Bronchial epithelial cell (primary cell): ENCODE measurements around the gene BRWD1. TPM values are rescaled to one million over a fixed set of nuclear protein-coding genes. Genes with fewer than 3 reads are reported as not detected.
"Not testable (repeated sequence)": the region's sequence is repeated elsewhere in the genome, so short reads cannot be mapped to it uniquely, and the experiment has no call there.

Source experiments
- DNase-seq: peaks from one replicate; pipeline ENCODE4 v3.0.0-alpha.2; 2010; ENCODE audit warnings: low read depth
- FAIRE-seq: peaks from 2 replicates; lab custom pipeline; 2011; peaks lifted over from hg19 to GRCh38; lab: Jason Lieb, UNC
- H3K27me3 ChIP-seq: 2 replicates; pipeline ENCODE4 v1.5.1; 2011; ENCODE audit warnings: low read length; ENCODE audit not compliant: control insufficient read depth, insufficient read depth
- H3K36me3 ChIP-seq: 2 replicates; pipeline ENCODE4 v1.5.1; 2011; ENCODE audit warnings: low read length; ENCODE audit not compliant: control insufficient read depth, insufficient read depth
- H3K4me3 ChIP-seq: 2 replicates; pipeline ENCODE4 v1.5.1; 2011; ENCODE audit warnings: mild to moderate bottlenecking, low read depth, low read length, control low read depth
- CTCF ChIP-seq: IDR thresholded peaks from 2 replicates; pipeline ENCODE4 v1.5.1; 2011; ENCODE audit warnings: mild to moderate bottlenecking, moderate library complexity, low read length, control low read depth, inconsistent platforms; ENCODE audit not compliant: insufficient read depth, severe bottlenecking
- total RNA-seq: library from RNA; depleted of rRNA; stranded (reverse); fragments of >200 nt; gene quantifications from 2 replicates; pipeline ENCODE4 v1.2.1, GENCODE V29; 2014

Gene BRWD1
- total RNA-seq, 1 donor from 2014 or later = 71.6 TPM

GRCh38 chr21:39161064-39161463 is 152.4 kb downstream of the BRWD1 start:
- FAIRE-seq (no peak), DNase-seq (no peak)
- no peaks in the 10 kb centered on the region for H3K36me3 ChIP-seq
- no peak overlapping the region for H3K4me3 ChIP-seq
- no peak for TF ChIP-seq CTCF
- no peaks in the 10 kb centered on the region for H3K27me3 ChIP-seq

GRCh38 chr21:39159342-39160063 is 153.9 kb downstream of the BRWD1 start:
- no peaks in the 10 kb centered on the region for H3K27me3 ChIP-seq
- no peak overlapping the region for H3K4me3 ChIP-seq
- H3K36me3 ChIP-seq = no peaks in the 10 kb centered on the region
- no peak for DNase-seq
- no peak for TF ChIP-seq CTCF
- FAIRE-seq = no peak

- H3K36me3 ChIP-seq, H3K27me3 ChIP-seq, H3K4me3 ChIP-seq, FAIRE-seq, DNase-seq: not testable (repeated sequence)
Observed at GRCh38 chr21:39157241-39157640, 156.2 kb downstream of the BRWD1 start.

GRCh38 chr21:39156024-39156423 is 157.4 kb downstream of the BRWD1 start:
- TF ChIP-seq CTCF = no peak
- H3K4me3 ChIP-seq = no peak overlapping the region
- no peaks in the 10 kb centered on the region for H3K27me3 ChIP-seq
- DNase-seq (peak; percentile 15), FAIRE-seq (no peak)
- no peaks in the 10 kb centered on the region for H3K36me3 ChIP-seq

GRCh38 chr21:39155578-39155977 is 157.9 kb downstream of the BRWD1 start:
- Histone ChIP-seq H3K27me3 (no peaks in the 10 kb centered on the region), H3K4me3 (no peak overlapping the region), H3K36me3 (no peaks in the 10 kb centered on the region)
- TF ChIP-seq CTCF = no peak
- DNase-seq (no peak), FAIRE-seq (no peak)

- FAIRE-seq (no peak), DNase-seq (peak; percentile 76)
- no peak for TF ChIP-seq CTCF
Observed at GRCh38 chr21:39153842-39154241, 159.6 kb downstream of the BRWD1 start.

More at GRCh38 chr21:39153842-39154241, 159.6 kb downstream of the BRWD1 start:
- Histone ChIP-seq H3K36me3 (no peaks in the 10 kb centered on the region), H3K27me3 (no peaks in the 10 kb centered on the region), H3K4me3 (no peak overlapping the region)
